ENCODE results near the gene RPAIN.

The RPAIN gene, protein sequence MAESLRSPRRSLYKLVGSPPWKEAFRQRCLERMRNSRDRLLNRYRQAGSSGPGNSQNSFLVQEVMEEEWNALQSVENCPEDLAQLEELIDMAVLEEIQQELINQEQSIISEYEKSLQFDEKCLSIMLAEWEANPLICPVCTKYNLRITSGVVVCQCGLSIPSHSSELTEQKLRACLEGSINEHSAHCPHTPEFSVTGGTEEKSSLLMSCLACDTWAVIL

DNA sequence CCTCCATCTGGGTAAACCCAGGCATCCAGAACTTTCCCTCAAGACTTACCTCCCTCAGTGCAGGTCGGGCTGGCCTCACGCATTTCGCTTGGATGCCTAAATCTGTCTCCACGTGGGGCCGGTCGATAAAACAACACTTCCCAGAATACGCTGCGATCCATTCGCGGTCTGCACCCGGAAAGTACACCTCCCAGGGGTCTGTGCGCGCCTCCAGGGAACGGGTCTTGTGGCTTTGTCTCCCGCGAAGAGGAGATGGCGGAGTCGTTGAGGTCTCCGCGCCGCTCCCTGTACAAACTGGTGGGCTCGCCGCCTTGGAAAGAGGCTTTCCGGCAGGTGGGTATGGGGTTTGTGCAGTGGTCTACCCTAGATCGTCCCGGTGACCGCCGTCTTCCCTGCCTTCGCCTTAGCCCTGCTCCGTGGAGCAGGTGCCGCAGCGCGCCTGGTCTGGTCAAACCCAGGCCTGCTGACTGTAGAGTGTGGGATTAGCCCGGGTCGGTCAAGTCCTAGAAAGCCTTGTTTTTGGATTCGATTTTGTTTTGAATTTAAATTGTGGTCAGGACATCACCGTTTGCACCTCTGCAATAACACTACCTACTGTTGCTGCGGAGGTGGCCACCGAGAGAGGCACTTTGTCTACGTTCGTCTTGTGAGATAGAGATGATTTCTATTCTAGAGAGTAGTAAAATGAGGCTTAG lies at the start of gene RPAIN:
Gene RPAIN, plus strand, starts transcription at position 224 of the 695 bp plus-strand sequence. Its CDS starts 29 bp downstream, at position 253.
- peak within 1 kb of the TSS; percentile 95 for H3K4me3 ChIP-seq (replicated peaks; ENCODE audit: low read depth, low read length)
- no peak for DNase-seq (ENCODE audit: extremely low read depth, low read depth)
- TF ChIP-seq, protein P1, sequence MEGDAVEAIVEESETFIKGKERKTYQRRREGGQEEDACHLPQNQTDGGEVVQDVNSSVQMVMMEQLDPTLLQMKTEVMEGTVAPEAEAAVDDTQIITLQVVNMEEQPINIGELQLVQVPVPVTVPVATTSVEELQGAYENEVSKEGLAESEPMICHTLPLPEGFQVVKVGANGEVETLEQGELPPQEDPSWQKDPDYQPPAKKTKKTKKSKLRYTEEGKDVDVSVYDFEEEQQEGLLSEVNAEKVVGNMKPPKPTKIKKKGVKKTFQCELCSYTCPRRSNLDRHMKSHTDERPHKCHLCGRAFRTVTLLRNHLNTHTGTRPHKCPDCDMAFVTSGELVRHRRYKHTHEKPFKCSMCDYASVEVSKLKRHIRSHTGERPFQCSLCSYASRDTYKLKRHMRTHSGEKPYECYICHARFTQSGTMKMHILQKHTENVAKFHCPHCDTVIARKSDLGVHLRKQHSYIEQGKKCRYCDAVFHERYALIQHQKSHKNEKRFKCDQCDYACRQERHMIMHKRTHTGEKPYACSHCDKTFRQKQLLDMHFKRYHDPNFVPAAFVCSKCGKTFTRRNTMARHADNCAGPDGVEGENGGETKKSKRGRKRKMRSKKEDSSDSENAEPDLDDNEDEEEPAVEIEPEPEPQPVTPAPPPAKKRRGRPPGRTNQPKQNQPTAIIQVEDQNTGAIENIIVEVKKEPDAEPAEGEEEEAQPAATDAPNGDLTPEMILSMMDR (IDR thresholded peaks at IDR 0.05; ENCODE audit: low read depth, low read length, missing control alignments) = no peak

DNA sequence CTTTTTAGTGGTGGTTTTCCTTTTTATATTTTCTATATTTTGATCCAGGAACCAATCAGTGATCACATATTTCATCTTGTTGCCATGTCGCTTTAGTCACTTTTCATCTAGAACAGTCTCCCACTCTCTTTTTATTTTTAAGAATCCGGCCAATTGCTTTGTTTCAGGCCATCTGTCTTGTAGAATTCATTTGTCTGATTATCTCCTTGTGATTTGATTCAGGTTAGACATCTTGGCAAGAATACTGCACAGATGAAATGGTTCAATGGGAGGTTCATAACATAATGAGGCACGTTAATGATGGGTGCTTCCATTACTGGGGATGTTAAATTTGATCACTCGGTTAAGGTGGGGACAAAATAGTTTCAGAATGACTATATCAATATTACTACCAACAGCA lies 49.6 kb upstream of the RPAIN start:
- TF ChIP-seq, protein P1 (IDR thresholded peaks at IDR 0.05; ENCODE audit: low read depth, low read length, missing control alignments) = no peak
- DNase-seq (ENCODE audit: extremely low read depth, low read depth) = no peak

DNA sequence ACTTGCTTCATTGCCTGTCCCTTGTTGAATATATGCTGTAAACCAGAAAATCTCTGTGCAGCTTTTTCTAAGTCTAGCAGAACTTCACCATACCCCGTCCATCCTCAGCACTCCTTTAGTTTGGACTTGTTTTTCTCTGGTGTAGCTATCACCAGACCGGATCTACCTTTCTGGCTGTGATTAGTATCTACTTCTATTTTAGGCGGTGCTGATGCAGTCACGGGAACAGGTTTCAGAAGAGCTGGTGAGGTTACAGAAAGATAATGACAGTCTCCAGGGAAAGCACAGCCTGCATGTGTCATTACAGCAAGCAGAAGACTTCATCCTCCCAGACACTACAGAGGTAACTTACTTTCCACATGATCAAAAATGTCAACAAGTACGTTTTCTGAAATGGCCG lies 46.9 kb upstream of the RPAIN start:
- DNase-seq (ENCODE audit: extremely low read depth, low read depth) = no peak
- TF ChIP-seq, protein P1 (IDR thresholded peaks at IDR 0.05; ENCODE audit: low read depth, low read length, missing control alignments) = no peak
- H3K4me3 ChIP-seq (replicated peaks; ENCODE audit: low read depth, low read length) = no peak overlapping the region

More for the DNA sequence above, 49.6 kb upstream of the RPAIN start:
- H3K4me3 ChIP-seq (replicated peaks; ENCODE audit: low read depth, low read length) = no peak overlapping the region

DNA sequence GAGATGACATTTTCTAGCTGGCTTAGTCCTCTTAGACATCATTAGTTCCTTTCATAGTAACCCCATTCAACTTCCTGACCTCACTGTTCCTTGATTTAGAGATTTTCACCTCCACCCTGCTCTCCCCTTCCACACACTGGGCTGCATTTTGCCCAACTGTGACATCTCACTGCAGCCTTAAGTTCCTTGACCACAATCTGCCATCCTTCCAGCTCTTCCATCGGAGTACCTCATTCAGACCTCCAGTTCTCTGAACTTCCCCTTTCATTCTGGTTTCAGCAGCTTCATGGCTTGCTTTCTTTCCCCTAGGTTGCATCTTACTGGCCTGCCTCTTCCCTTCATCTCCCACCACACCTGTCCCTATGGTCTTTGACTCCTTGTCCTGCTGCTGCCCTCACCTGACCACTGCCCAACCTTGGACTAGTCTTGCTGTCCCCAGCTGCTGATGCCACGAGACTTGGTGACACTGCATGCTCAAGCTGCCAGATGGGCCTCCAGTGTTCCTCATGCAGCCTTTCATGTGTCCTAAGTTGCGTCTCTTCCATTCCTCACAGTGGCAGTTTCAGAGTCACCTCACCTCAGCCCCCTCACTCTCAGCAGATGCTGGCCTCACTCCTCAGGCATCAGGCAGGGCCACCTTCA lies 41.3 kb upstream of the RPAIN start:
- H3K4me3 ChIP-seq (replicated peaks; ENCODE audit: low read depth, low read length) = no peak overlapping the region
- TF ChIP-seq, protein P1 (IDR thresholded peaks at IDR 0.05; ENCODE audit: low read depth, low read length, missing control alignments) = no peak
- DNase-seq (ENCODE audit: extremely low read depth, low read depth) = no peak

DNA sequence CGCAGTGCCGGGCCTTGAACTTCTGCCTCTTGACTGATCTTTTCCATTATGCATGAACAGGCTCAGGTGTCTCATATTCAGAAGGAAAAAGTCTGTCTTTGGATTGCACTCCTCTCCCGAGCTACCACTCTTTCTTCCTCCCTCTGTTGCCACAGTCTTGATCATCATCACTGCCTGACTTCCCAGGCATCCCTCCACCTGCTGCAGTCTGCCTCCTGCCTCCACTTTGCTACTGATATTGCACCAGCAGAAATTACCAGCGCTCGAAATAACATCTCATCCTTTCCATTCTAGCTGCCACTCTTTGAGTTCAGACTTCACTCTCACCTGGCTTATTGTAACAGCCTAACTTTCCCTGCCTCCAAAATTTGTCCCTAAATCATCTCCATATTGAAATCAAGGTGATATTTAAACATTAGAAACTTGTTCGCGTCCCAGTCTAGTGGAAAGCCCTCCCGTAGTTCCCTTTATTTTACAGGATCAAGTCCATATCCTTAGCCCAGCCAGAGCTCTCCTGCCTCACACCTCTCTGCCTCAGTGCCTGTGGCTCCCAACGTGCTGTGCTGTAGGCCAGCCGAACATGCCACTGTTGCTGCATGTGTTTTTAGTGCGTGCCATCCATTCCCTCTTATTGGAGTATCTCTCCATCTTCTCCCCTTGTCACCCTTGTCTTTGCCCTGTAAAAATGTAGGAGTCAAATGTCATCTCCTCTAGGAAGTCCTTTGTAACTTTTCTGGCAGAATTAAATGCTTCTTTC lies 40.5 kb upstream of the RPAIN start:
- DNase-seq (ENCODE audit: extremely low read depth, low read depth) = no peak
- TF ChIP-seq, protein P1 (IDR thresholded peaks at IDR 0.05; ENCODE audit: low read depth, low read length, missing control alignments) = no peak

DNA sequence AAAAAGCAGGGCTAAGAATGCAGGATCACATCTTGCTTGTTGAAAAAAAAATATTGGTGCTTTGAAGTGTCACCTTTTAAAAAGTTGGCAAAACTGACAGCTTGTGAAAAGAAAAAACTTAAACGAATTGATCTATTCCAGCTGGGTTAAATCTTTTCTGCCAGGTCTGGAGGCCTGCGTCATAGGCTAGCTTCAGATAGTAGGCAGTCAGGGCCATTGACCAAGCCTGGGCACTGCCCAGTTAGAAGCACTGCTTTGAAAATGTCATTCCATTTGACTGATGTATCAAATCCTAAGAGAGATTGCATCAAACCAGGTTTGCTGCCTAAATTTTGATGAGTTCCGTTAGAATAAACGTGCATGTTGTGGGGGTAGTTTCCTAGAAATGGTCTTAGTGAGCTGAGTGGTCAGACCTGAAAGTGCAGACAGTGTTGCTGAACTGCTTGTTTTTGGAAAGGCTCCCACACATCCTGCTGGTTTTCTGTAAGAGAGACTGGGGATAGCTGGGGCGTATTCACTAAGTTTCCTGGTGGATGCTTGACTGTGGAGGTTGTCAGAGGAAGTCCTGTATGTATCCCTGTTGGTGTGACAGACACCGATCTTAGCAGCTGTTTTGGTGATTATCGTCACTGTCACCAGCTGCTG lies 39.4 kb upstream of the RPAIN start:
- no peak for DNase-seq (ENCODE audit: extremely low read depth, low read depth)
- no peak overlapping the region for H3K4me3 ChIP-seq (replicated peaks; ENCODE audit: low read depth, low read length)
- TF ChIP-seq, protein P1 (IDR thresholded peaks at IDR 0.05; ENCODE audit: low read depth, low read length, missing control alignments) = no peak

More for the DNA sequence above, 40.5 kb upstream of the RPAIN start:
- H3K4me3 ChIP-seq (replicated peaks; ENCODE audit: low read depth, low read length) = no peak overlapping the region
